Thoracic aorta (tissue), 2 donors: ENCODE measurements around the gene KCNK7. TPM values are rescaled to one million over a fixed set of nuclear protein-coding genes. Genes with fewer than 3 reads are reported as not detected.
A peak's percentile ranks its signal among the peaks of the same experiment; 100 is the strongest.

ENCODE experiments used
- ATAC-seq: fragments of 150-250 bp; one replicate; pipeline ENCODE4 v1.8.0; 2017; ENCODE audit warnings: low read depth; ENCODE audit not compliant: insufficient number of reproducible peaks, low FRiP score
- DNase-seq: peaks from one replicate; pipeline ENCODE4 v3.0.0-alpha.2; 2020; ENCODE audit warnings: low spot score
- H3K27ac ChIP-seq, 2 donors: fragments of 200-600 bp; sonication (generic); 1 replicate in 1 of 2; 2 replicates in 1 of 2; pipeline ENCODE4 v1.5.1; 2016; ENCODE audit warnings: mild to moderate bottlenecking in 2 of 2, moderate library complexity in 2 of 2
- H3K27me3 ChIP-seq: fragments of 200-600 bp; sonication (generic); replicated peaks from 2 replicates; pipeline ENCODE4 v1.6.0; 2016; ENCODE audit warnings: mild to moderate bottlenecking; ENCODE audit not compliant: insufficient read depth
- H3K36me3 ChIP-seq: fragments of 200-600 bp; sonication (generic); one replicate; pipeline ENCODE4 v1.5.1; 2016
- H3K4me1 ChIP-seq, 2 donors: fragments of 200-600 bp; sonication (generic); 1 replicate in 1 of 2; 2 replicates in 1 of 2; pipeline versions ENCODE4 v1.5.1 to v1.6.0; 2016; ENCODE audit warnings: low read depth in 2 of 2, mild to moderate bottlenecking in 1 of 2; ENCODE audit not compliant: control insufficient read depth in 1 of 2
- H3K4me3 ChIP-seq: fragments of 200-600 bp; sonication (generic); 2 replicates; pipeline ENCODE4 v1.5.1; 2016; ENCODE audit warnings: mild to moderate bottlenecking
- H3K9me3 ChIP-seq: fragments of 200-600 bp; sonication (generic); 2 replicates; pipeline ENCODE4 v1.5.1; 2016
- total RNA-seq, 2 donors: library from RNA; depleted of rRNA; stranded (reverse); fragments of >200 nt; gene quantifications; one replicate each; pipeline versions ENCODE4 v1.1.0 to v1.2.3, GENCODE V29; 2016
- TF ChIP-seq, protein P1 (sequence below): fragments of 200-600 bp; sonication (generic); IDR thresholded peaks from one replicate; pipeline ENCODE4 v1.5.1; 2019; ENCODE audit warnings: antibody characterized with exemption

KCNK7 gene
- total RNA-seq, 2 donors from 2014 or later, result 0.95 TPM; not detected in 1

- DNase-seq (no peak), ATAC-seq (no peak)
- peaks cover 56% of the 10 kb centered on the region for H3K36me3 ChIP-seq
- no peaks in the 10 kb centered on the region for H3K27me3 ChIP-seq
- H3K9me3 ChIP-seq, result no peaks in the 10 kb centered on the region
- H3K4me3 ChIP-seq, result no peak overlapping the region
- TF ChIP-seq, protein P1, sequence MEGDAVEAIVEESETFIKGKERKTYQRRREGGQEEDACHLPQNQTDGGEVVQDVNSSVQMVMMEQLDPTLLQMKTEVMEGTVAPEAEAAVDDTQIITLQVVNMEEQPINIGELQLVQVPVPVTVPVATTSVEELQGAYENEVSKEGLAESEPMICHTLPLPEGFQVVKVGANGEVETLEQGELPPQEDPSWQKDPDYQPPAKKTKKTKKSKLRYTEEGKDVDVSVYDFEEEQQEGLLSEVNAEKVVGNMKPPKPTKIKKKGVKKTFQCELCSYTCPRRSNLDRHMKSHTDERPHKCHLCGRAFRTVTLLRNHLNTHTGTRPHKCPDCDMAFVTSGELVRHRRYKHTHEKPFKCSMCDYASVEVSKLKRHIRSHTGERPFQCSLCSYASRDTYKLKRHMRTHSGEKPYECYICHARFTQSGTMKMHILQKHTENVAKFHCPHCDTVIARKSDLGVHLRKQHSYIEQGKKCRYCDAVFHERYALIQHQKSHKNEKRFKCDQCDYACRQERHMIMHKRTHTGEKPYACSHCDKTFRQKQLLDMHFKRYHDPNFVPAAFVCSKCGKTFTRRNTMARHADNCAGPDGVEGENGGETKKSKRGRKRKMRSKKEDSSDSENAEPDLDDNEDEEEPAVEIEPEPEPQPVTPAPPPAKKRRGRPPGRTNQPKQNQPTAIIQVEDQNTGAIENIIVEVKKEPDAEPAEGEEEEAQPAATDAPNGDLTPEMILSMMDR, result no peak
- no peaks in the 10 kb centered on the region for H3K4me1 ChIP-seq
- H3K27ac ChIP-seq, result no peak overlapping the region
Observed at GRCh38 chr11:65547446-65548125, 48.0 kb downstream of the KCNK7 start.

- Histone ChIP-seq H3K9me3 (no peaks in the 10 kb centered on the region), H3K4me3 (peak overlapping the region; percentile 50), H3K36me3 (peaks cover 51% of the 10 kb centered on the region), H3K4me1 (peaks cover 4 to 8% of the 10 kb centered on the region in 2 donors), H3K27ac (peak overlapping the region in 1 of 2 donors; percentile 12), H3K27me3 (no peaks in the 10 kb centered on the region)
- TF ChIP-seq, protein P1, result no peak
- DNase-seq (no peak), ATAC-seq (no peak)
Observed at GRCh38 chr11:65546217-65546958, 49.2 kb downstream of the KCNK7 start.

DNA sequence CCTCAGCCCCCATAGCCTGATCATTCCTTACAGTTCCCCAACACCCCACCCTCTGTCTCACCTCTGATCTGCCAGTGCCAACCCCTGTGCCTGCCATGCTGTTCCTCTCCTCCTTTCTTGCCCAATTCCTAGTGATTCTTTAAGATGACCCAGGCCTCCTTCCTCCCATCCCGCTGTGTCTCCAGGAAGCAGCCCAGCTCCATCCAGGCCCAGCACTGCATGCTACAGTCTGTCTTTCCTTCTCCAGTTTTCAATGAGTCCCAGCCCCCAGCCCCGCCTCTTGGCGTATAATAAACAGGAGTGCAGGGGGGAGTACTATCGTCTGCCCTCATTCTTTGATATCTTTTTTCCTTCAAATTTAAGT is 49.8 kb downstream of the KCNK7 start:
- Histone ChIP-seq H3K27ac (no peak overlapping the region), H3K4me3 (no peak overlapping the region), H3K9me3 (no peaks in the 10 kb centered on the region), H3K27me3 (no peaks in the 10 kb centered on the region), H3K36me3 (peaks cover 47% of the 10 kb centered on the region), H3K4me1 (peaks cover 8 to 13% of the 10 kb centered on the region in 2 donors)
- ATAC-seq (no peak), DNase-seq (no peak)
- TF ChIP-seq, protein P1, result no peak

Other genes with a start within 250 kb of the KCNK7 start
- not detected for gene TIGD3, start 241.0 kb downstream of the KCNK7 start, total RNA-seq
- 10 to 100 TPM; 19.0 to 26.7 TPM for gene SLC25A45, start 213.2 kb downstream of the KCNK7 start, total RNA-seq
- 10 to 100 TPM; 45.2 to 45.9 TPM for gene FRMD8, start 209.2 kb downstream of the KCNK7 start, total RNA-seq
- gene NEAT1, start 173.0 kb downstream of the KCNK7 start, total RNA-seq, result 1,000 to 10,000 TPM in 1 of 2 donors, 100 to 1,000 TPM in 1; 848 to 1,659 TPM
- over 10,000 TPM; 20,776 to 38,952 TPM for gene MALAT1, start 96.8 kb downstream of the KCNK7 start, total RNA-seq
- gene SCYL1, start 70.7 kb downstream of the KCNK7 start, total RNA-seq, result 100 to 1,000 TPM in 1 of 2 donors, 10 to 100 TPM in 1; 96.8 to 106 TPM
- gene LTBP3, start 37.4 kb downstream of the KCNK7 start, total RNA-seq, result 100 to 1,000 TPM; 492 to 512 TPM
- 10 to 100 TPM; 38.4 to 51.7 TPM for gene ZNRD2, start 25.3 kb downstream of the KCNK7 start, total RNA-seq
- 100 to 1,000 TPM in 1 of 2 donors, 10 to 100 TPM in 1; 53.3 to 127 TPM for gene FAM89B, start 23.3 kb downstream of the KCNK7 start, total RNA-seq
- 100 to 1,000 TPM; 286 to 395 TPM for gene EHBP1L1, start 19.7 kb downstream of the KCNK7 start, total RNA-seq
- gene MAP3K11, start 18.4 kb upstream of the KCNK7 start, total RNA-seq, result 10 to 100 TPM; 48.3 to 62.8 TPM
- 10 to 100 TPM; 37.5 to 39.5 TPM for gene PCNX3, start 20.0 kb upstream of the KCNK7 start, total RNA-seq
- gene SIPA1, start 42.3 kb upstream of the KCNK7 start, total RNA-seq, result 10 to 100 TPM; 47.9 to 69.8 TPM
- 10 to 100 TPM; 81.5 to 84.4 TPM for gene RELA, start 67.1 kb upstream of the KCNK7 start, total RNA-seq
- gene KAT5, start 116.5 kb upstream of the KCNK7 start, total RNA-seq, result 10 to 100 TPM; 49.0 to 50.5 TPM
- gene RNASEH2C, start 125.0 kb upstream of the KCNK7 start, total RNA-seq, result 100 to 1,000 TPM; 138 to 185 TPM
- gene AP5B1, start 185.2 kb upstream of the KCNK7 start, total RNA-seq, result 10 to 100 TPM; 26.3 to 38.4 TPM
- gene OVOL1, start 191.3 kb upstream of the KCNK7 start, total RNA-seq, result under 1 TPM in 1 of 2 donors, not detected in 1; 0.27 TPM
- gene SNX32, start 238.2 kb upstream of the KCNK7 start, total RNA-seq, result under 1 TPM in 1 of 2 donors, not detected in 1; 0.81 TPM